Measurements from ENCODE around the gene GPR183. TPM values are rescaled to one million over a fixed set of nuclear protein-coding genes. Genes with fewer than 3 reads are reported as not detected.
A peak's percentile ranks its signal among the peaks of the same experiment; 100 is the strongest.

The GPR183 gene
- total and polyA plus RNA-seq, 2 of the 8 experiments (the other 6 are each of a cell fraction or from before 2014, with no cell fraction given): not detected

DNA sequence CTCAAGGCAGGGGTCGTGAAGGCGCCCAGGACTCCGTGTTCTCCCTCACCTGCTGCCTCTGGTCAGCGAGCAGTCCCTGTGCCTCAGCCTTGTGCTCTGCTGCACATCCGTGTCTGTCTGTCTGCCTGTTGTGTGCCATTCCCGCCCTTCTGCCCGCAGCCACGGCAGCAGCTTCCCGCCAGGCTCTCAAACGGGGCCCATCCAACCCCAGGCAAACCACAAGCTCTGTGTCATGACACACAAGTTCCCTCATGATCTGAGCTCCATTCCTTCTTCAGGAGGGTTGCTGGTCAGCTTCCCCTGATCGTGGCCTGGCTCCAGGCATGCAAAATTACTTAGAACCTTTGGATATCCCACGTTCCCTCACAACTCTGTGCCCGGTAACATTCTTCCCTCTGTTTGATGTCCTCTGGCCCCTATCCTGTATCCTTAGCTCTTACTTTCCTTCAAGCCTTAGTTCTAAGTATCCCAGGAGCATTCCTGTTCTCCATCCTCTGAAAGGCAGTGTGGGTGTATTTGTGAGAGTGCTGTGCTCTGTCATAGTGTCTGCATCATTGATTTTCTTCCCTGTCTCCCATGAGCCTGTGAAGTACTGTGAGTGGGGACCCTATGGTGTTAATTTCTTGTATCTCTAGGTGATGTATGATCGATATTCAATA, 3.2 kb downstream of the GPR183 start:
- POLR2A ChIA-PET (ENCODE audit: partially characterized antibody): no interaction called here

More for the DNA sequence above, 3.2 kb downstream of the GPR183 start:
- no peak overlapping the region for H3K4me3 ChIP-seq (ENCODE audit: extremely low read depth in 1 of 4, insufficient read depth in 2 of 4, low read depth in 3 of 4, low read length in 4 of 4)
- WGBS, 2 experiments (ENCODE audit: extremely low coverage in 1 of 2, insufficient coverage in 1 of 2, insufficient read length in 1 of 2, insufficient replicate concordance in 2 of 2, low coverage in 1 of 2, low lambda C conversion rate in 2 of 2, missing lambda C conversion rate in 1 of 2): 83% methylated on average over 14 of the region's 14 CpGs; no CpG with 5 or more reads in 1 of the 2 experiments
- H4K91ac ChIP-seq (replicated peaks; ENCODE audit: insufficient read length, low read length): no peak overlapping the region
- no peaks in the 10 kb centered on the region for H3K9me3 ChIP-seq (ENCODE audit: insufficient read depth in 2 of 2, low read depth in 1 of 2, low read length in 1 of 2)
- H4K8ac ChIP-seq (ENCODE audit: extremely low read depth, insufficient read depth, low read length): no peak overlapping the region
- H3K23ac ChIP-seq (ENCODE audit: insufficient read length): no peak overlapping the region
- H3K4me1 ChIP-seq (replicated peaks in 1 of 4; ENCODE audit: control insufficient read depth in 3 of 4, insufficient read depth in 4 of 4, low read length in 3 of 4): no peaks in the 10 kb centered on the region; a peak in 1 of 7 replicates
- H2AK5ac ChIP-seq (ENCODE audit: low read depth, low read length): no peak overlapping the region
- H2BK5ac ChIP-seq (ENCODE audit: low read depth, low read length): peak overlapping the region; percentile 60; the same call in 1 of the 2 replicates
- H2BK120ac ChIP-seq (replicated peaks; ENCODE audit: low read depth, low read length): no peak overlapping the region
- no peak overlapping the region for H3K14ac ChIP-seq (ENCODE audit: insufficient read length)
- H4K20me1 ChIP-seq (replicated peaks in 1 of 2; ENCODE audit: control insufficient read depth in 1 of 2, insufficient read depth in 2 of 2, low read length in 2 of 2): peaks cover 3 to 6% of the 10 kb centered on the region in 2 experiments
- no peak overlapping the region for H3K9ac ChIP-seq (replicated peaks in 1 of 4; ENCODE audit: extremely low read depth in 1 of 4, low read depth in 3 of 4, low read length in 3 of 4)
- FAIRE-seq (no peak), DNase-seq (ENCODE audit: low read depth in 1 of 2, low spot score in 2 of 2) (no peak)
- H3K23me2 ChIP-seq (ENCODE audit: low read depth, low read length): no peaks in the 10 kb centered on the region
- H2BK20ac ChIP-seq (ENCODE audit: low read length): no peak overlapping the region
- CTCF ChIA-PET (ENCODE audit: partially characterized antibody): interaction anchor here (0.7 to 2.0 kb wide), 7 partner anchors 9 to 743 kb away, joined by 3 to 5 read pairs (median 3); no protein-coding TSS in a partner anchor
- no peak overlapping the region for H2BK15ac ChIP-seq (ENCODE audit: low read length)
- no peaks in the 10 kb centered on the region for H3K36me3 ChIP-seq (ENCODE audit: control insufficient read depth in 2 of 4, insufficient read depth in 4 of 4, low read length in 3 of 4)
- H2AFZ ChIP-seq (ENCODE audit: low read length): no peak overlapping the region
- H3K27me3 ChIP-seq (replicated peaks in 1 of 4; ENCODE audit: control insufficient read depth in 3 of 4, extremely low read depth in 1 of 4, insufficient read depth in 3 of 4, low read length in 3 of 4): no peaks in the 10 kb centered on the region
- H3K4me2 ChIP-seq (ENCODE audit: insufficient read depth in 1 of 2, low read depth in 2 of 2, low read length in 2 of 2): no peak overlapping the region
- H3K79me2 ChIP-seq (ENCODE audit: control insufficient read depth in 1 of 2, insufficient read depth in 2 of 2, low read length in 2 of 2): no peaks in the 10 kb centered on the region
- H3K18ac ChIP-seq (ENCODE audit: extremely low read depth, low read length): no peak overlapping the region
- H3K4ac ChIP-seq (replicated peaks; ENCODE audit: insufficient read length, low read depth, low read length): no peak overlapping the region
- TF ChIP-seq SIX5 (IDR thresholded peaks at IDR 0.05; ENCODE audit: low read depth, low read length) (no peak), KDM1A (IDR thresholded peaks at IDR 0.05; ENCODE audit: borderline replicate concordance, low read length) (no peak), EZH2 (IDR thresholded peaks at IDR 0.05; ENCODE audit: low read depth, low read length, severe bottlenecking) (no peak)
- H3K56ac ChIP-seq (replicated peaks; ENCODE audit: insufficient read length, low read depth, low read length): no peak overlapping the region
- H3K79me1 ChIP-seq (ENCODE audit: low read depth, low read length): no peaks in the 10 kb centered on the region
- no peak overlapping the region for H4K5ac ChIP-seq (ENCODE audit: insufficient read length, low read depth, low read length)
- no peak overlapping the region for H3K27ac ChIP-seq (ENCODE audit: low read depth, low read length)
- H2BK12ac ChIP-seq (ENCODE audit: low read depth, low read length): no peak overlapping the region
